Neural cell (in vitro differentiated cells): ENCODE results near the gene HBA2. TPM values are rescaled to one million over a fixed set of nuclear protein-coding genes. Genes with fewer than 3 reads are reported as not detected.

Source experiments
- H2AFZ ChIP-seq: fragments of 200-600, 300-800 bp; sonication (generic), shearing (Covaris generic); 2 replicates; pipeline ENCODE4 v1.6.0; 2014; ENCODE audit warnings: low read depth, mild to moderate bottlenecking, antibody characterized with exemption, low read length, moderate library complexity
- H3F3A ChIP-seq: fragments of 200-600 bp; shearing (Covaris generic); 2 replicates; pipeline ENCODE4 v1.6.1; 2016; ENCODE audit warnings: mild to moderate bottlenecking, moderate library complexity, mixed read lengths, antibody characterized with exemption, low read length; ENCODE audit not compliant: insufficient read depth, poor library complexity, severe bottlenecking
- H3K27ac ChIP-seq: fragments of 200-600, 300-800 bp; sonication (generic), shearing (Covaris generic); 2 replicates; pipeline ENCODE4 v1.5.1; 2014; ENCODE audit warnings: mild to moderate bottlenecking, low read length, moderate library complexity
- H3K27me3 ChIP-seq: fragments of 300-800, 200-600 bp; sonication (generic), shearing (Covaris generic); 2 replicates; pipeline ENCODE4 v1.6.0; 2014; ENCODE audit warnings: mild to moderate bottlenecking, low read depth, low read length, moderate library complexity; ENCODE audit not compliant: insufficient read depth
- H3K36me3 ChIP-seq: fragments of 300-800, 200-600 bp; sonication (generic), shearing (Covaris generic); 2 replicates; pipeline ENCODE4 v1.5.1; 2014; ENCODE audit warnings: mild to moderate bottlenecking, antibody characterized with exemption, low read length, moderate library complexity; ENCODE audit not compliant: insufficient read depth
- H3K4me2 ChIP-seq: fragments of 300-800, 200-600 bp; sonication (generic), shearing (Covaris generic); 2 replicates; pipeline ENCODE4 v1.6.0; 2014; ENCODE audit warnings: mild to moderate bottlenecking, low read length
- H3K4me3 ChIP-seq: fragments of 300-800, 200-600 bp; sonication (generic), shearing (Covaris generic); 2 replicates; pipeline ENCODE4 v1.5.1; 2014; ENCODE audit warnings: mild to moderate bottlenecking, low read length, moderate library complexity
- H3K79me2 ChIP-seq: fragments of 200-600 bp; shearing (Covaris generic); replicated peaks from 2 replicates; pipeline ENCODE4 v1.6.0; 2014; ENCODE audit warnings: mild to moderate bottlenecking, low read length, moderate library complexity; ENCODE audit not compliant: insufficient read depth
- H3K9ac ChIP-seq: fragments of 300-800, 200-600 bp; sonication (generic), shearing (Covaris generic); 2 replicates; pipeline ENCODE4 v1.6.1; 2016; ENCODE audit warnings: mild to moderate bottlenecking, low read length, mixed read lengths
- H3K9me2 ChIP-seq: fragments of 200-600 bp; shearing (Covaris generic); 2 replicates; pipeline ENCODE4 v1.6.1; 2016; ENCODE audit warnings: mild to moderate bottlenecking, low read length, mixed read lengths; ENCODE audit not compliant: insufficient read depth
- H3K9me3 ChIP-seq: fragments of 200-600, 300-800 bp; sonication (generic), shearing (Covaris generic); 2 replicates; pipeline ENCODE4 v1.6.1; 2016; ENCODE audit warnings: mild to moderate bottlenecking, mixed run types, low read length, moderate library complexity, mixed read lengths
- H4K20me1 ChIP-seq: fragments of 200-600 bp; shearing (Covaris generic); 2 replicates; pipeline ENCODE4 v1.6.1; 2016; ENCODE audit warnings: mild to moderate bottlenecking, mixed run types; ENCODE audit not compliant: insufficient read depth
- CTCF ChIP-seq: fragments of 450-650 bp; IDR thresholded peaks from 2 replicates; pipeline ENCODE4 v1.5.1; 2014; ENCODE audit warnings: antibody characterized with exemption, mild to moderate bottlenecking, moderate library complexity; ENCODE audit not compliant: poor library complexity, severe bottlenecking
- EP300 ChIP-seq: fragments of 450-650 bp; conservative IDR thresholded peaks from 2 replicates; pipeline ENCODE4 v1.6.1; 2014; ENCODE audit warnings: antibody characterized with exemption, mild to moderate bottlenecking, moderate library complexity; ENCODE audit not compliant: poor library complexity, severe bottlenecking
- EZH2 ChIP-seq: fragments of 200-600, 300-800 bp; shearing (Covaris generic), sonication (generic); IDR thresholded peaks from 2 replicates; pipeline ENCODE4 v1.6.1; 2014; ENCODE audit warnings: antibody characterized with exemption, low read length, borderline replicate concordance, mild to moderate bottlenecking; ENCODE audit not compliant: insufficient read depth, poor library complexity, severe bottlenecking
- MXI1 ChIP-seq: fragments of 450-650 bp; conservative IDR thresholded peaks from 2 replicates; pipeline ENCODE4 v1.6.1; 2014; ENCODE audit warnings: antibody characterized with exemption, mild to moderate bottlenecking; ENCODE audit not compliant: poor library complexity, severe bottlenecking
- POLR2AphosphoS5 ChIP-seq: IDR thresholded peaks from 2 replicates; pipeline ENCODE4 v1.6.1; 2012
- RAD21 ChIP-seq: fragments of 450-650 bp; conservative IDR thresholded peaks from 2 replicates; pipeline ENCODE4 v1.6.1; 2014; ENCODE audit warnings: antibody characterized with exemption, mild to moderate bottlenecking, moderate library complexity
- SMC3 ChIP-seq: fragments of 450-650 bp; conservative IDR thresholded peaks from 2 replicates; pipeline ENCODE4 v1.6.1; 2014; ENCODE audit warnings: antibody characterized with exemption, mild to moderate bottlenecking, moderate library complexity; ENCODE audit not compliant: poor library complexity
- TAF1 ChIP-seq: IDR thresholded peaks from 2 replicates; pipeline ENCODE4 v1.6.1; 2012; ENCODE audit warnings: low read depth
- polyA plus RNA-seq: library from polyadenylated mRNA; depleted of rRNA; stranded (reverse); fragments of >200 nt; gene quantifications from 2 replicates; pipeline ENCODE4 v1.2.3, GENCODE V29; 2014
- small RNA-seq, 3 experiments: library from RNA; depleted of rRNA; stranded (forward); fragments of <200 nt; gene quantifications; one replicate each; pipeline ENCODE3, GENCODE V24; 2012
- TF ChIP-seq, protein P1 (sequence below): IDR thresholded peaks from 2 replicates; pipeline ENCODE4 v1.6.1; 2012; ENCODE audit warnings: borderline replicate concordance

Gene HBA2
- polyA plus RNA-seq, 1 donor from 2014 or later: not detected

- no peaks in the 10 kb centered on the region for H3F3A ChIP-seq
- TF ChIP-seq CTCF (no peak), EP300 (no peak)
- H2AFZ ChIP-seq: no peak overlapping the region
- H4K20me1 ChIP-seq: peaks cover 8% of the 10 kb centered on the region
- H3K9me2 ChIP-seq: no peaks in the 10 kb centered on the region
- no peak overlapping the region for H3K9ac ChIP-seq
- peaks cover 9% of the 10 kb centered on the region for H3K36me3 ChIP-seq
- H3K27ac ChIP-seq: no peak overlapping the region
- peaks cover 29% of the 10 kb centered on the region for H3K79me2 ChIP-seq
- H3K9me3 ChIP-seq: no peaks in the 10 kb centered on the region
- H3K4me2 ChIP-seq: no peak overlapping the region
- H3K4me3 ChIP-seq: no peak overlapping the region
- no peaks in the 10 kb centered on the region for H3K27me3 ChIP-seq
Observed at GRCh38 chr16:212999-213398, 40.3 kb downstream of the HBA2 start.

GRCh38 chr16:220021-220420 is 47.3 kb downstream of the HBA2 start:
- H4K20me1 ChIP-seq: no peaks in the 10 kb centered on the region
- H3K9me2 ChIP-seq: no peaks in the 10 kb centered on the region
- H3K4me2 ChIP-seq: no peak overlapping the region
- H3K27me3 ChIP-seq: no peaks in the 10 kb centered on the region
- H3F3A ChIP-seq: no peaks in the 10 kb centered on the region
- H3K4me3 ChIP-seq: no peak overlapping the region
- TF ChIP-seq, protein P1, sequence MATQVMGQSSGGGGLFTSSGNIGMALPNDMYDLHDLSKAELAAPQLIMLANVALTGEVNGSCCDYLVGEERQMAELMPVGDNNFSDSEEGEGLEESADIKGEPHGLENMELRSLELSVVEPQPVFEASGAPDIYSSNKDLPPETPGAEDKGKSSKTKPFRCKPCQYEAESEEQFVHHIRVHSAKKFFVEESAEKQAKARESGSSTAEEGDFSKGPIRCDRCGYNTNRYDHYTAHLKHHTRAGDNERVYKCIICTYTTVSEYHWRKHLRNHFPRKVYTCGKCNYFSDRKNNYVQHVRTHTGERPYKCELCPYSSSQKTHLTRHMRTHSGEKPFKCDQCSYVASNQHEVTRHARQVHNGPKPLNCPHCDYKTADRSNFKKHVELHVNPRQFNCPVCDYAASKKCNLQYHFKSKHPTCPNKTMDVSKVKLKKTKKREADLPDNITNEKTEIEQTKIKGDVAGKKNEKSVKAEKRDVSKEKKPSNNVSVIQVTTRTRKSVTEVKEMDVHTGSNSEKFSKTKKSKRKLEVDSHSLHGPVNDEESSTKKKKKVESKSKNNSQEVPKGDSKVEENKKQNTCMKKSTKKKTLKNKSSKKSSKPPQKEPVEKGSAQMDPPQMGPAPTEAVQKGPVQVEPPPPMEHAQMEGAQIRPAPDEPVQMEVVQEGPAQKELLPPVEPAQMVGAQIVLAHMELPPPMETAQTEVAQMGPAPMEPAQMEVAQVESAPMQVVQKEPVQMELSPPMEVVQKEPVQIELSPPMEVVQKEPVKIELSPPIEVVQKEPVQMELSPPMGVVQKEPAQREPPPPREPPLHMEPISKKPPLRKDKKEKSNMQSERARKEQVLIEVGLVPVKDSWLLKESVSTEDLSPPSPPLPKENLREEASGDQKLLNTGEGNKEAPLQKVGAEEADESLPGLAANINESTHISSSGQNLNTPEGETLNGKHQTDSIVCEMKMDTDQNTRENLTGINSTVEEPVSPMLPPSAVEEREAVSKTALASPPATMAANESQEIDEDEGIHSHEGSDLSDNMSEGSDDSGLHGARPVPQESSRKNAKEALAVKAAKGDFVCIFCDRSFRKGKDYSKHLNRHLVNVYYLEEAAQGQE: no peak
- no peak for TF ChIP-seq SMC3
- TF ChIP-seq POLR2AphosphoS5: no peak
- TF ChIP-seq CTCF: no peak
- TF ChIP-seq EZH2: no peak
- no peak for TF ChIP-seq EP300
- TF ChIP-seq RAD21: no peak
- no peak for TF ChIP-seq TAF1
- no peak for TF ChIP-seq MXI1
- peaks cover 27% of the 10 kb centered on the region for H3K79me2 ChIP-seq
- H3K9me3 ChIP-seq: no peaks in the 10 kb centered on the region
- H3K9ac ChIP-seq: no peak overlapping the region
- H3K36me3 ChIP-seq: peaks cover 7% of the 10 kb centered on the region
- no peak overlapping the region for H3K27ac ChIP-seq
- H2AFZ ChIP-seq: no peak overlapping the region

Small RNAs within 50 kb of the gene (small RNA-seq; reads per million reads assigned to genes)
- gene RF00019: 0 to 1.2 (median 0) reads per million in 3 experiments

Other genes with a start within 250 kb of the HBA2 start
- gene POLR3K, start 119.3 kb upstream of the HBA2 start, polyA plus RNA-seq: 7.1 and 7.5 TPM in 2 replicates
- gene SNRNP25, start 119.0 kb upstream of the HBA2 start, polyA plus RNA-seq: 45.3 and 46.4 TPM in 2 replicates
- 0.21 and 1.0 TPM in 2 replicates for gene RHBDF1, start 100.2 kb upstream of the HBA2 start, polyA plus RNA-seq
- 70.9 and 102 TPM in 2 replicates for gene MPG, start 94.7 kb upstream of the HBA2 start, polyA plus RNA-seq
- gene NPRL3, start 34.2 kb upstream of the HBA2 start, polyA plus RNA-seq: 6.1 and 11.5 TPM in 2 replicates
- gene HBZ, start 20.2 kb upstream of the HBA2 start, polyA plus RNA-seq: not detected in 2 replicates
- not detected in 2 replicates for gene HBM, start 6.9 kb upstream of the HBA2 start, polyA plus RNA-seq
- not detected in 2 replicates for gene HBA1, start 3.8 kb downstream of the HBA2 start, polyA plus RNA-seq
- 3.9 and 4.5 TPM in 2 replicates for gene HBQ1, start 7.6 kb downstream of the HBA2 start, polyA plus RNA-seq
- 564 and 580 TPM in 2 replicates for gene LUC7L, start 56.6 kb downstream of the HBA2 start, polyA plus RNA-seq
- 29.9 and 31.7 TPM in 2 replicates for gene FAM234A, start 61.9 kb downstream of the HBA2 start, polyA plus RNA-seq
- gene RGS11, start 103.1 kb downstream of the HBA2 start, polyA plus RNA-seq: 3.5 and 4.7 TPM in 2 replicates
- 176 and 247 TPM in 2 replicates for gene ARHGDIG, start 107.7 kb downstream of the HBA2 start, polyA plus RNA-seq
- 109 and 142 TPM in 2 replicates for gene PDIA2, start 110.3 kb downstream of the HBA2 start, polyA plus RNA-seq
- gene AXIN1, start 179.8 kb downstream of the HBA2 start, polyA plus RNA-seq: 30.5 and 34.3 TPM in 2 replicates
- 134 and 182 TPM in 2 replicates for gene MRPL28, start 197.7 kb downstream of the HBA2 start, polyA plus RNA-seq
- gene PGAP6, start 209.1 kb downstream of the HBA2 start, polyA plus RNA-seq: 36.7 and 47.3 TPM in 2 replicates
- gene NME4, start 224.3 kb downstream of the HBA2 start, polyA plus RNA-seq: 63.4 and 65.2 TPM in 2 replicates
- gene DECR2, start 229.0 kb downstream of the HBA2 start, polyA plus RNA-seq: 58.8 and 71.8 TPM in 2 replicates